ENCODE data around the gene IGFBP3. TPM values are rescaled to one million over a fixed set of nuclear protein-coding genes. Genes with fewer than 3 reads are reported as not detected.

IGFBP3 gene
- total and polyA plus RNA-seq, 8 donors = 33.8 to 82.3 (median 48.9) TPM

DNA sequence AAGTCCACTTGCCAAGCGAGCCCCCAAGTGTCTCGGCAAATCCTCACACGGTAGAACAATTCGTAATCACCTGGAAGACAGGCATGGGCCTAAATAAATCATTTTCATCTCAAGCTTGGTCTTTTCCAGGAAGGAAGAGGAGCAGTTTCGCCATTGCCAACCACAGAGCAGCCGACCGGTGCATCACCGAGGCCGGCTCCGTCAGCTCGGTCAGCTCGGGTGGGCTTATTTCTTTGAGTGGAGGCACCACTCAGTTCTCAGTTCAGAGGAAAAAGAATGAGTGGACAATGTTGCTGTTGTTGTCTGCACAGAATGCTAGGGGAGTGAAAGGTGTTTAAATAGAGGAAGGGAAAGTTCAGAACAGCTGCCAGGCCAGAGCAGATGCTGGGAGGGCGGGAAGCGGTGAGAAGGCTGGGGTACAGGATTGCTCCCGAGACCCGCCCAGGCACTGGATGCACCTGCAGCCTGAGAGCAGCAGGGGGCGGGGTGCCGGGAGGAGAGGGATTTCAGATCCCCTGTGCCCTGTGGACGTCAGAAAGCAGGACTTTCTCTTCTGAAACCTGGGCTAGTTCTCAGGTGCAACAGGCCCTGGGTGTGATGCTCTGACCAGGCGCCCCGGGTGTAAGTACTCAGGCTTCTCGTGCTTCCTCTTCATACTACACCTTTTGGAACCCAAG, 17.7 kb upstream of the IGFBP3 start:
- no peak for DNase-seq
- Histone ChIP-seq H3K4me3 (no peak overlapping the region), H3K9me3 (no peaks in the 10 kb centered on the region), H3K36me3 (no peaks in the 10 kb centered on the region), H3K27me3 (no peaks in the 10 kb centered on the region), H3K4me1 (no peaks in the 10 kb centered on the region), H3K27ac (no peak overlapping the region)
- TF ChIP-seq, protein P1, sequence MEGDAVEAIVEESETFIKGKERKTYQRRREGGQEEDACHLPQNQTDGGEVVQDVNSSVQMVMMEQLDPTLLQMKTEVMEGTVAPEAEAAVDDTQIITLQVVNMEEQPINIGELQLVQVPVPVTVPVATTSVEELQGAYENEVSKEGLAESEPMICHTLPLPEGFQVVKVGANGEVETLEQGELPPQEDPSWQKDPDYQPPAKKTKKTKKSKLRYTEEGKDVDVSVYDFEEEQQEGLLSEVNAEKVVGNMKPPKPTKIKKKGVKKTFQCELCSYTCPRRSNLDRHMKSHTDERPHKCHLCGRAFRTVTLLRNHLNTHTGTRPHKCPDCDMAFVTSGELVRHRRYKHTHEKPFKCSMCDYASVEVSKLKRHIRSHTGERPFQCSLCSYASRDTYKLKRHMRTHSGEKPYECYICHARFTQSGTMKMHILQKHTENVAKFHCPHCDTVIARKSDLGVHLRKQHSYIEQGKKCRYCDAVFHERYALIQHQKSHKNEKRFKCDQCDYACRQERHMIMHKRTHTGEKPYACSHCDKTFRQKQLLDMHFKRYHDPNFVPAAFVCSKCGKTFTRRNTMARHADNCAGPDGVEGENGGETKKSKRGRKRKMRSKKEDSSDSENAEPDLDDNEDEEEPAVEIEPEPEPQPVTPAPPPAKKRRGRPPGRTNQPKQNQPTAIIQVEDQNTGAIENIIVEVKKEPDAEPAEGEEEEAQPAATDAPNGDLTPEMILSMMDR (IDR thresholded peaks at IDR 0.05) = no peak
- intact Hi-C loops (cut with DNase I) = no loop called here
- ATAC-seq = no peak

DNA sequence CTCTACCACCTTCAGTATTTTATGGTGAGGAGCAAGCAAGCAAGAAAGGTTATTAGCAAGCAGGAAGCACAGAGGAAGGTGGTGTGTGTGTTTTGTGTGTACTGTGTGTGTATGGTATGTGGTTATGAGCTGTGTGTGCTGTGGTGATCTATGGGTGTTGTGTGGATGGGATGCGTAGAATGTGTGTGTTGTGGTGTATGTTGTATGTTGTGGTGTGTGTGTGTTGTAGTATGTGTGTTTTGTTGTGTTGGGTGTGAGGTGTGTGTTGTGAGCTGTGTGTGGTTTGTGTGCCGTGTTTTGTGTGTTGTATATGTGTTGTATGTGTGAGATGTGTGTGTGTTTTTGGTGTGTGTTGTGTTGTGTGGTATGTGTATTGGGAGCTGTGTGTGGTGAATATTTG, 16.8 kb upstream of the IGFBP3 start:
- TF ChIP-seq, protein P1 (IDR thresholded peaks at IDR 0.05) = no peak
- DNase-seq (no peak), ATAC-seq (no peak)
- Histone ChIP-seq H3K27me3 (no peaks in the 10 kb centered on the region), H3K27ac (no peak overlapping the region), H3K4me3 (no peak overlapping the region), H3K36me3 (no peaks in the 10 kb centered on the region), H3K9me3 (no peaks in the 10 kb centered on the region), H3K4me1 (no peaks in the 10 kb centered on the region)
- intact Hi-C loops (cut with DNase I) = no loop called here

DNA sequence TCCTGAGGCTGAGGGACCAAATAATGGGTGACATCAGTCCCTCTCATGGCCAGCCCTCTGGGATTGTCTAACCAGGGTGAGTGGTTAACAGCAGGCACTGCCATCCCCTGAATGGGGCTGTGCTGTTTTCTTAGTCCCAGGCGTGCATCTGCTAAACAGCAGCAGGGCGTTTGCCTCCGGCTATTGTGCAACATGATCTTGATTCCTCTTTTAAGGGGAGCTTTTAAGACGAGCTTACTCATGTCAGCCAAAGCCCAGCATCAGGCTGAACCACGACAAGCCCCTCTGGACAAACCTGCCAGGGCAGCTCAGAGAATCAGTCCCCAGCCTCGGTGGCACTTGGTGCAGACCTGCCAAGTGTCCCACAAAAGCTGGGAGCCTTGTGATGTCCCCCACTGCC, 16.2 kb upstream of the IGFBP3 start:
- DNase-seq (no peak), ATAC-seq (no peak)
- H3K4me1 ChIP-seq = no peaks in the 10 kb centered on the region
- H3K4me3 ChIP-seq = no peak overlapping the region
- intact Hi-C loops (cut with DNase I) = no loop called here
- no peaks in the 10 kb centered on the region for H3K9me3 ChIP-seq
- TF ChIP-seq, protein P1 (IDR thresholded peaks at IDR 0.05) = no peak
- no peaks in the 10 kb centered on the region for H3K36me3 ChIP-seq
- no peak overlapping the region for H3K27ac ChIP-seq
- no peaks in the 10 kb centered on the region for H3K27me3 ChIP-seq

DNA sequence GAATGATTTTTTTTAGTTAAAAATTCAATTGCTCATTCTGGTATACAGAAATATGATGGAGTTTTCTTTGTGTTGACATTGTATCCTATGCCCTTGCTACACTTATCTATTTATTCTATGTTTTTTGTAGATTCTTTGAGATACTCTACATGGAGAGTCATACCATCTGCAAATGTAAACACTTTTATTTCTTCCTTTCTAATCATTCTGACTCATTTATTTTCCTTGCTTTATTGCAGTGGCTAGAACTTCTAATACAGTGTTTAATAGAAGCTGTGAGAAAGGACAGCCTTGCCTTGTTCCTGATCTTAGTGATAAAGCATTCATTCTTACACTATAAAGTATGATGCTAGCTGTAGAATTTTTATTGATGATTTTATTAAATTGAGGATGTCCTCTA, 9.9 kb upstream of the IGFBP3 start:
- intact Hi-C loops (cut with DNase I) = no loop called here

DNA sequence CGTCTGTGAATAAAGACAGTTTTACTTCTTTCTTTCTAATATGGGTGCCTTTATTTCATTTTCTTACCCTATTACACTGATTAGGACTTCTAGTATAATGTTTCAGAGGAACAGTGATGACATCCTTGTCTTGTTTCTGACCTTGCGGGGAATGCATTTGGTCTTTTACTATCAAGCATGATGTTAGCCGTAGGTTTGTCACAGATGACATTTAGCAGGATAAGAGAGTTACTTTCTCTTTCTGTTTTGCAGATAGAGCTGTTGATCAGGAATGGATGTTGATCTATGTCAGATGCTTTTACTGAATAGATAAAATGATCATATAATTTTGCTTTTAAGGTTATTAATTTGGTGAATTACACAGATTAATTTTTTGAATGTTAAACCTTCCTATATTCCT, 6.6 kb upstream of the IGFBP3 start:
- DNase-seq (no peak), ATAC-seq (no peak)
- intact Hi-C loops (cut with DNase I) = loop anchor here in 1 of 2 donors (10.0 kb wide), 1 partner anchor 427 kb away; no protein-coding TSS in a partner anchor

More for the DNA sequence above, 9.9 kb upstream of the IGFBP3 start:
- Histone ChIP-seq H3K4me1 (no peaks in the 10 kb centered on the region), H3K27me3 (no peaks in the 10 kb centered on the region), H3K27ac (no peak overlapping the region), H3K4me3 (no peak overlapping the region), H3K9me3 (no peaks in the 10 kb centered on the region), H3K36me3 (no peaks in the 10 kb centered on the region)
- TF ChIP-seq, protein P1 (IDR thresholded peaks at IDR 0.05) = no peak
- no peak for DNase-seq
- no peak for ATAC-seq

More for the DNA sequence above, 6.6 kb upstream of the IGFBP3 start:
- peaks cover 2 to 8% of the 10 kb centered on the region in 2 donors for H3K4me1 ChIP-seq
- no peak overlapping the region for H3K27ac ChIP-seq
- H3K4me3 ChIP-seq = no peak overlapping the region
- H3K36me3 ChIP-seq = no peaks in the 10 kb centered on the region
- TF ChIP-seq, protein P1 (IDR thresholded peaks at IDR 0.05) = no peak
- no peaks in the 10 kb centered on the region for H3K9me3 ChIP-seq
- H3K27me3 ChIP-seq = peaks cover 0 to 20% of the 10 kb centered on the region in 2 donors

Measured in left lung (tissue), 10 donors.